HG03457 (cell line): Measurements from ENCODE around the gene GOLGA6L7.
"Not testable (repeated sequence)": the region's sequence is repeated elsewhere in the genome, so short reads cannot be mapped to it uniquely, and the experiment has no call there.

Source experiments
- ATAC-seq: cut with Tn5 transposase; IDR thresholded peaks from one replicate; pipeline ENCODE4 v1.9.1; 2021; ENCODE audit warnings: moderate number of reproducible peaks; ENCODE audit not compliant: unreplicated experiment

GOLGA6L7 gene

DNA sequence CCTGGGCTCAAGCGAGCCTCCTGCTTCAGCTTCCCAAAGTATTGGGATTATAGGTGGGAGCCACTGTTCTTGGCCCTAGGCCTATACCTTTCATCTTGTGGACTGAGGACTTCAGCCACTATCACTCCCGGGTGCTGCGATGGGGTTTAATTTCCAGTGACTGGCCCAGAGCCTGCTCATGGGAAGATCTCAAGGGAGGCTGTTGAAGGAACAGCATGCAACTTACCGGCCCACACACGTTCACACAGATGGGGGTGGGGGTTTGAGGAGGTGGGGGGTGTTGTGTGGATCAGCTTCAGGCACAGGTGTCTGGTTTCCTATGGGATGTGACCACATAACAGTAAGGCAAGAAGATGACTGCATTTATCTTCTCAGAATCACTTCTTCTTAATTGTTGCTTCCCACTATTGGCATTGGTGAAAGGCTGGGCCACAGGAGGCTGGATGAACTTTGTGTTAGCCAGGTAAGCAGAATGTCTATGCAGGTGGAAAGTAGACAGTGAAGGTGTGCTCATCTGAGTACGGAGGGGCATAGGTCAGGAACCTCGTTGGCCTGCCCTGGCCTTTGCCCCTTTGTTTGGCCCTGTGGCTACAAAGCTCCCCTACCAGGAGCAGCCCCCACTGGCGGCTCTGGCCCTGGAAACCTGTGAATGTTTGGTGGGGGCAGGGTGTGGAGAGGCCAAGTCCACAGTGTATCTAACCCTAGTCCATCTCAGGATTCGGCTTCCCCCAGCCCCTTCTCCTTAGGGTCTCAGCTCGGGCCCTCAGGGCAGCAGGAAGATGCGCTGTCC, 35.9 kb upstream of the GOLGA6L7 start:
- no peak for ATAC-seq

GRCh38 chr15:28881600-28881999, 33.2 kb upstream of the GOLGA6L7 start:
- ATAC-seq = no peak

DNA sequence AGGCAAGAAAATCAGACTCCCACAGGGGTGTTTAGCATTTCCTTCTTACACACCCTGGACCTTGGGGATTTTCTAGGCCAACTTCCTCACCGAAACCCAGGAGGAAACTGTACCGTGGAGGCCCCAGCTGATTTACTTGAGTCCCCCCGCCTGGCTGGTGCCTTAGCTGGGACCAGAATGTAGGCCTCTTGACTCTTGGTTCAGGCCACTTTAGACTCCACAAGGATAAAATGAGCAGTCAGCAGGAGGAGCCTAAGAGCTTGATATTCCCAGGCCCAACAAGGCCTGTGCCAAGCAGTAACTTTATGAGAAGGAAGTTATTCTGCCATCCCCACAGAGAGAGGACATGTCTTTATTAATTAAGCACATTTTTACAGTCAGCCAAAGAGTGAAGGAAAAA, 32.7 kb upstream of the GOLGA6L7 start:
- no peak for ATAC-seq

GRCh38 chr15:28880680-28881079, 32.2 kb upstream of the GOLGA6L7 start:
- ATAC-seq = no peak

- no peak for ATAC-seq
Observed at GRCh38 chr15:28879551-28879950, 31.1 kb upstream of the GOLGA6L7 start.

DNA sequence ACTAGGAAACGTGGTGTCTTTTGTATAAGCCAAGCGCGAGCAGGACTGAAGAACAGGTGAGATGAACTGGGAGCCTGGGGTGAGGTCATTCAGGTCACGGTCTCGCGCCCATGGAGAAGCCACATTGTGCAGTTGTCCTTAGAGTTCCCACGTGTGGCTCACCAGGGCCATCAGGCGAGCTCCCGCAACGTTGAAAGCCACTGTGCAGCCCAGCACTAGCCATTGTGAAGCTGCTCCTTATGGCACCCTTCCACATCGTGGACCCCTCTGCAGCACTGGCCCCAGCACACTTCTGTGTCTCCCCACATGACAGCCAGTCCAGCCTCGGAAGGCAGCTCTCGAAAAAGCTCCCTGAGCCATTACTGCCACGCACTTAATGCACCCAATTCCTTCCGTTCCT, 29.8 kb upstream of the GOLGA6L7 start:
- no peak for ATAC-seq

- ATAC-seq = no peak
Observed at GRCh38 chr15:28876845-28877185, 28.4 kb upstream of the GOLGA6L7 start.

DNA sequence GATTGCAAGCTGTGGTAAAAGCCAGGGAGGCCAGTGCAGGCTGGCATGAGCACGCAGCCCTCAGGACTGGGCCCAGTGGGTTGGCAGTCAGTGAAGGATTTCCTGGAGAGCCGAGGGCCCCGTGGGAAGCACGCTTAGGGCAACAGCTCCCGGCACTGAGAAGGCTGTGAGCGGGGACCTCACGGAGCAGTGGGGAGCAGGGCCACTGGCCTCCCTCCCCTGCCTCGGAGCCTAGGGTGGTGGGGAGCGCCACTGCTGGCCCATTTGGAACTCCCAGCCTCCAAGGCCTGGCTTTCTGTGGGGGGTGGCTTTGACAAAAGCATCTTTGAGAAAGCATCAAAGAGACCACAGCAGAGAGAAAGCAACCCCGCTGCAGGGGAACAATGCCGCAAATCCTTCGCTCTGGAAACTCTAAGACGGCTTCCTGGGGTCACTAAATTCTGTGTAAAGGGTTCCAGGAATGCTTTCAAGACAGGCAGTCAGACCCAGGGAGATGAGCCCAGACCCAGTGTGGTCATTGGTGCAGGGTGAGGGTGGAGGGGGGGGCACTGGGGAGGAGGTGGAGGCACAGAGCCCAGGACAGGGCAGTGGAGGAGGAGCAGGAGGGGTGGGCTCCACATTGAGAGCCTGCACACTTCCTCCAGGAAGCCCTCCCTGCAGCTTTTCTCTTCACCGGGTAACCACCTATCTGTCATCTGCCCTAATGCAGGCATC, 27.8 kb upstream of the GOLGA6L7 start:
- no peak for ATAC-seq

DNA sequence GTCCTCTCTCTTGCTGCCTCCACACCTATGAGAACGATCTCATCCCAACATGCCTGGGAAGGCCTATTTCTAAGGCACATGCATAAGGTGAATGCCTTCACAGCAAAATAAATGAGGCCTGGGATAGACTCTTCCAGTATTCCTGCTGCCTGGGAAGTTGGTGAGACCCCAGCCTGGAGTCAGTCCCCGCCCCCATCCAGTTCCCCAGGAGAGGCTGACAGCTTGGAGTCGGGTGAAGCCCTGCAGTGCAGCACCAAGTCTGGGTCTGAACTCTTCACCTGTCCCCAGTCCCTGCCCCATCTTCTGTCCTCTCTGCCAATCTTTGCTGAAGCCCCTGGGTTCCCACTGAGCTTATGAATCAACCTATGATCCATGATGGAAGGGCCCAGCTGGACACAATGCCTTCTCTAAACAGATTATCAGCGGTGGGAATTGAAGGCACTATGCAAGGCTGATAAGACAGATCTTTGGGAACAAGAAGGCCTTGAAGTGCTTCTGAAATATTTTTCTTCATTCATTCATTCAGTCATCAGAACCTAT, 27.1 kb upstream of the GOLGA6L7 start:
- ATAC-seq = no peak

DNA sequence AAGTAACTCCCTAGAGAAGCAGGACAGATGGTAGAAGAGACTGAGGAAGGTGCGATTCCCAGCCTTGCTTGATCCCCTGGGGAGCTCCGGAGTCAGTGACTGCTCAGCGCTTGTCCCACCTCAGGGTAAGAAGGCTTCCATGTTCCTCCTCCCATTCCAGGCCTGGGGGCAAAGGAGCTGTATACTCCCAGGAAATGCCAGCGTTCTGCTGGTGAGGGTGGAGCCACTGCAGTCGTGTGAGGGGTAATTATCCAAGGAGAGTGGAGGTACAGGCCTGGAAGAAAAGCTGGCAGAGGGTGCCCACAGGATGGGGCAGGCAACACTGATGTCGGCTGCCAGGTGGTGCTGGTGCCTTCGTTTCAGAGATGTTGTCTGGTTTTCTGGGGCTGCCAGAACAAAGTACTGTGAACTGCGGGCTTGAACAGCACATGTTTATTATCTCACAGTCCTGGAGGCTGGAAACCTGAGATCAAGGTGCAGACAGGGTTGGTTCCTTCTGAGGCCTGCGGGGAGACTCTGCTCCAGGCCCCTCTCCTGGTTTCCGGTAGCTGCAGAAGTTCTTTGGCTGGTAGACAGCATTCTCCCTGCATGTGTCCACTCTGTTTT, 25.2 kb upstream of the GOLGA6L7 start:
- ATAC-seq = no peak

DNA sequence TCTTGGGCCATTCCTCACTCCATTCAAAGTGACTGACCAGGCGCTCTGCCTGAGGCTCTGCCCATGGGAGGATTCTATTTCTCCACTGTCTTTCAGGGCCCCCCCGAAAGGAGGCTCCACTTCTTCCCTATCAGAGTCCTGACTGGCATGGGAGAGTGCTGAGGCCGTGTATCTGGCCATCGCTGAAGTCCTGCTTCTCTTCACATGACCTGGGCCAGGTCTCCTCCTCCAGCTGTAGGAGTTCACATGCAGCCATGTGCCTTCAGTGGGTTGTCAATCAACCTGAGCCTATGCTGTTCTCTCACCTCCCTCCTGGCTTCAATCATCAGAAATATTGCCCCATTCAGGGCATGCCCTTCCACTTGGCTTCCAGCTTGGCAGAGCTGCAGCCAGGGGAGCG, 24.6 kb upstream of the GOLGA6L7 start:
- ATAC-seq = no peak

DNA sequence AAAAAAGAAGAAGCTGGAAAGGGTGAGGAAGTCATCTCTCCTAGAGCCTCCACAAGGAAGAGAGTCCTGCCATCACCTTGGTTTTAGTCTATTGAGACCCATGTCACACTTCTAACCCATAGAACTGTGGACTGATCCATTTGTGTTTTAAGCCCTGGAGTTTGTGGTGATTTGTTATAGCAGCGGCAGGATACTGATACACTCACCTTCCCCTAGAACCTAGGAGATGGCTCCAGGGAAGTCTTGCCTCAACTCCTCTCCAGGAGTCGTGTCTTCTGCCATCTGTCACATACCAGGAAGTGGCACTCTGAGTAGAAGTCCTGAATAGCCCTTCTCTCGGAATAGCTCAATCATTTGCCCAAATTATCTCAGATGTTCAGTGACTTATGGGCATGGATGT, 22.7 kb upstream of the GOLGA6L7 start:
- no peak for ATAC-seq

GRCh38 chr15:28868744-28869345, 20.4 kb upstream of the GOLGA6L7 start:
- ATAC-seq = no peak

- not testable (repeated sequence) for ATAC-seq
Observed at GRCh38 chr15:28861589-28862293, 13.3 kb upstream of the GOLGA6L7 start.

- no peak for ATAC-seq
Observed at GRCh38 chr15:28861031-28861534, 12.6 kb upstream of the GOLGA6L7 start.

- ATAC-seq = not testable (repeated sequence)
Observed at GRCh38 chr15:28854578-28854977, 6.1 kb upstream of the GOLGA6L7 start.

- not testable (repeated sequence) for ATAC-seq
Observed at GRCh38 chr15:28853654-28854053, 5.2 kb upstream of the GOLGA6L7 start.

- not testable (repeated sequence) for ATAC-seq
Observed at GRCh38 chr15:28849766-28850165, 1.3 kb upstream of the GOLGA6L7 start.

DNA sequence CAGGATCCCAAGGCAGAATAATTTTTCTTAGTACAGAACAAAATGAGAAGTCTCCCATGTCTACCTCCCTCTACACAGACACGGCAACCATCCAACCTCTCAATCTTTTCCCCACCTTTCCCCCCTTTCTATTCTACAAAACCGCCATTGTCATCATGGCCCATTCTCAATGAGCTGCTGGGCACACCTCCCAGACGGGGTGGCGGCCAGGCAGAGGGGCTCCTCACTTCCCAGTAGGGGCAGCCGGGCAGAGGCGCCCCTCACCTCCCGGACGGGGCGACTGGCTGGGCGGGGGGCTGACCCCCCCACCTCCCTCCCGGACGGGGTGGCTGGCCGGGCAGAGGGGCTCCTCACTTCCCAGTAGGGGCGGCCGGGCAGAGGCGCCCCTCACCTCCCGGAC, 827 bp upstream of the GOLGA6L7 start:
- not testable (repeated sequence) for ATAC-seq

DNA sequence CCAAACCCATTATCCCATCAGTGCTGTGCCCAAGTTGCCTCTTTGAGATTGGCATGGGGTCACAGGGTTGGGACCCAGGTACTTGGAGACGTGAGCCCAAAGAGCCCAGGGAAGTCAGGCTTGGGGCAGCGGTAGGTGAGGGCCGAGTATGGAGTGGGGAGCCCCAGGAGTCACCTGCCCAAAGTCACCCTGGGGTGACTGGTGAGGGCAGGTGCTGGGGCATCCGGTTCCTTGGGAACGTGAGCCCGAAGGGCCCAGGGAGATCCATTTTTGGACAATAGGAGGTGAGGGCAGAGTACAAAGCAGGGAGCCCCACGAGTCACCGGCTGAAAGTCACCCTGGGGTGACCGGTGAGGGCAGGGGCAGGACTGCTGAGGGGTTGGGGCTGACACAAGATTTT, 485 bp downstream of the GOLGA6L7 start:
- ATAC-seq = not testable (repeated sequence)

GRCh38 chr15:28847247-28847646, 1.2 kb downstream of the GOLGA6L7 start:
- ATAC-seq = peak; percentile 97
